Fibroblast of the aortic adventitia (primary cell): ENCODE measurements around the gene PRKG1. TPM values are rescaled to one million over a fixed set of nuclear protein-coding genes. Genes with fewer than 3 reads are reported as not detected.
A peak's percentile ranks its signal among the peaks of the same experiment; 100 is the strongest.

ENCODE experiments used
- DNase-seq: peaks from one replicate; pipeline ENCODE4 v3.0.0-alpha.2; 2010; ENCODE audit warnings: low read depth
- H3K4me3 ChIP-seq: 2 replicates; pipeline ENCODE4 v1.5.1; 2011; ENCODE audit warnings: low read depth, mild to moderate bottlenecking, control low read depth, low read length, moderate library complexity
- CTCF ChIP-seq: IDR thresholded peaks from 2 replicates; pipeline ENCODE4 v1.5.1; 2011; ENCODE audit warnings: mild to moderate bottlenecking, low read length, control low read depth, inconsistent platforms; ENCODE audit not compliant: insufficient read depth
- total RNA-seq: library from RNA; depleted of rRNA; stranded (reverse); fragments of >200 nt; gene quantifications from 2 replicates; pipeline ENCODE4 v1.2.3, GENCODE V29; 2012; ENCODE audit warnings: low replicate concordance

PRKG1 gene
- total RNA-seq, 1 donor = 45.6 TPM

- TF ChIP-seq CTCF = no peak
- DNase-seq = peak; percentile 80
- H3K4me3 ChIP-seq = no peak overlapping the region
These were observed 387.9 kb downstream of the PRKG1 start for GRCh38 chr10:51462076-51462779.

- no peak overlapping the region for H3K4me3 ChIP-seq
- DNase-seq = peak; percentile 9
- no peak for TF ChIP-seq CTCF
These were observed 394.1 kb downstream of the PRKG1 start for GRCh38 chr10:51468424-51468823.

GRCh38 chr10:51469686-51470085 lies 395.4 kb downstream of the PRKG1 start:
- no peak for DNase-seq
- TF ChIP-seq CTCF = no peak
- H3K4me3 ChIP-seq = no peak overlapping the region

- TF ChIP-seq CTCF = no peak
These were observed 397.0 kb downstream of the PRKG1 start for GRCh38 chr10:51471271-51471670.

GRCh38 chr10:51472154-51472553 lies 397.9 kb downstream of the PRKG1 start:
- DNase-seq = no peak
- H3K4me3 ChIP-seq = no peak overlapping the region
- no peak for TF ChIP-seq CTCF

More at GRCh38 chr10:51471271-51471670, 397.0 kb downstream of the PRKG1 start:
- DNase-seq = no peak
- H3K4me3 ChIP-seq = no peak overlapping the region

GRCh38 chr10:51479711-51480110 lies 405.4 kb downstream of the PRKG1 start:
- TF ChIP-seq CTCF = no peak
- no peak for DNase-seq
- H3K4me3 ChIP-seq = no peak overlapping the region

GRCh38 chr10:51485668-51486067 lies 411.4 kb downstream of the PRKG1 start:
- TF ChIP-seq CTCF = no peak
- no peak overlapping the region for H3K4me3 ChIP-seq

More at GRCh38 chr10:51485668-51486067, 411.4 kb downstream of the PRKG1 start:
- no peak for DNase-seq
